OCI-LY7 (cell line): ENCODE results near the gene HOXD4.

Experiments used
- CTCF ChIP-seq: fragments of 200-600 bp; sonication (generic); conservative IDR thresholded peaks from 2 replicates; pipeline ENCODE4 v1.5.1; 2014; ENCODE audit warnings: mild to moderate bottlenecking, antibody characterized with exemption, low read length, moderate library complexity, mixed read lengths
- EZH2phosphoT487 ChIP-seq: fragments of 200-600 bp; sonication (generic); IDR thresholded peaks from 2 replicates; pipeline ENCODE4 v1.6.1; 2018; ENCODE audit warnings: low read depth, borderline replicate concordance, mild to moderate bottlenecking, mixed run types, antibody characterized with exemption, low read length, moderate library complexity, mixed read lengths

GRCh38 chr2:176124110-176124946 is 27.0 kb upstream of the HOXD4 start:
- TF ChIP-seq CTCF: no peak
- no peak for TF ChIP-seq EZH2phosphoT487
